Measurements from ENCODE around the gene OR2T1.
"Not testable (repeated sequence)": the region's sequence is repeated elsewhere in the genome, so short reads cannot be mapped to it uniquely, and the experiment has no call there.

OR2T1 gene

DNA sequence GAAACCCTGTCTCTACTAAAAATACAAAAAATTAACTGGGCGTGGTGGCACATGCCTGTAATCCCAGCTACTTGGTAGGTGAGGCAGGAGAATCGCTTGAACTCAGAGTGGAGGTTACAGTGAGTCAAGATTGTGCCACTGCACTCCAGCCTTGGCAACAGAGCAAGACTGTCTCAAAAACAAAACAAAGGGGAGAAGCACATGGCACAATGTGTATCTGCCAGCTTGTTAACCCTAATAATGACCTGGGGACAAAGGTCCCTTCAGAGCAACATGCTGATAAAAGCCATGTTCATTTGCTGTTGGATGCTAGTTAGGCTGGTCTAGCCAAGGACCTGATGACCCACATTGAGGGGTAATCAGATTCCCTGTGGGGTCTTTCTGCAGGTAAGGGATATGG, 53.8 kb downstream of the OR2T1 start:
- not testable (repeated sequence) for FAIRE-seq; DNase-seq (ENCODE audit: insufficient read length, low spot score)

Data from H54 (cell line).